NCI-H2171 treated with DMSO at 0.1 percent for 48 hours (cell line): Measurements from ENCODE around the gene ZBTB7C.
"Not testable (repeated sequence)": the region's sequence is repeated elsewhere in the genome, so short reads cannot be mapped to it uniquely, and the experiment has no call there.

ENCODE experiments used
- DNase-seq: peaks from one replicate; lab custom pipeline; 2025; lab: John Stamatoyannopoulos, UW

Gene ZBTB7C

DNA sequence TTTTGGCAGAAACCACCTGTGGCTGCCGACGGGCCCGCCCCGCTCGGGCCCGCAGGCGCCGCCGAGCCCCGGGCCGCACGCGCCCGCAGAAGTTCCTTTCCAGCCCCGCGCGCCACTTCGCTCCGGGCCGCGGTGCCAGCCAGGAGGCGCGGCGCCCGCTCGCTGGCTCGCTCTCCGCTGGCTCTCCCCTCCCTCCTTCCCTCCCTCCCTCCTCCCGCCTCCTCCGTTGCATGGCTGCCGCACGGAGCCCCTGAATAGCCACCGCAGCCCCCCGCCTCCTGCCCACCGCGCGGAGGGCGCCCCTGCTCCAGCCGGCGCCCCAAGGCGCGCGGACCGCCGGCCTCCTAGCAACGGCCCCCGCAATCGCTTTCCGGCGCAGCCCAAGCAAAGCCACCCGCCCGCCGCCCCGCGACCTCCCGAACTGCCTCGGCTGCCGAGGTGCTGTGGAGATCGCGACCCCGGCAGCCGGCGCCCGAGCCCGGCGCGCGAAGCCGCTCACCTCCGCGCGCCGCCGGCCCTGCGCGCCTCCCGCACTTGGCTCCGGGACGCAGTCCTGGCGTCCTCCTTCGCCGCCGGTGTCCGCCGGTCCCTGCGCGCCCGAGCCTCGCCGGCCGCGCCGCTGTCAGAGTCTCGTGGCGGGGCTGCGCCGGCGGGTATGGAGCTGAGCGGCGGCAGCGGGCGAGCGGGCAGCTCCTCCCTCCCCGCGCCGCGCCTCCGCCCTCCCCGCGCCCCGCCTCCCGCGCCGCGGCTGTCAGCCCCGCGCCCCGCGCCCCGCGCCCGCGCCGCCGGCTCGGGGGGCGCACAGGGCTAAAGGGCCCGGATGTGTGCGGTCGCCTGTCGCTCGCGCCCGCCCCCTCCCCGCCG is at the start of gene ZBTB7C:
Gene ZBTB7C, minus strand, starts transcription at position 657 of the 864 bp plus-strand sequence.
- peak; percentile 9 for DNase-seq

- DNase-seq: no peak
Observed at GRCh38 chr18:48456838-48457237, 47.7 kb upstream of the ZBTB7C start.

GRCh38 chr18:48455555-48456478 is 46.6 kb upstream of the ZBTB7C start:
- DNase-seq: no peak

GRCh38 chr18:48454261-48454757 is 45.1 kb upstream of the ZBTB7C start:
- DNase-seq: no peak

- no peak for DNase-seq
Observed at GRCh38 chr18:48453330-48454066, 44.3 kb upstream of the ZBTB7C start.

DNA sequence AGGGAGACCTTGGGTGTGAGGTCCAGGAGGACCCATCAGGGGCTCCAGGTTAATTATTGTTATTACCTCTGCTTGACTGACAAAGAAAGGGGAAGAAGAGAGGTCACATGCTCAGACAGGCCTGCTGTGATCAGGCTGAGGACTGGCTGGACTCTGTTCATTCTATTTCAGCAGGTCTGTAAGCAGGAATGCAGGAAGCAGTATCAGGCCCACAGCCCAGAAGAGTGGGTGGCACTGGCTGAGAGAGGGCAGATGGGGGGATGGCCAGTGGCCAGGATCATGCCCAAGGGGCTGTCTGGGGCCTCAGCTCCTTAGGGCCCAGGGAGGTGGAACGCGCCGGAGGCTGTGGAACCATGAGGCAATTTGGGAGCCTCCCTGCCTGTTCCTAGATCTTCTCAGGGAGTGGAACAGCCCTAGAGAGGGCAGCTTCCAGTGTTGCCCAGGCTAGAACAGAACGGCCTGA is 43.7 kb upstream of the ZBTB7C start:
- DNase-seq: no peak

DNA sequence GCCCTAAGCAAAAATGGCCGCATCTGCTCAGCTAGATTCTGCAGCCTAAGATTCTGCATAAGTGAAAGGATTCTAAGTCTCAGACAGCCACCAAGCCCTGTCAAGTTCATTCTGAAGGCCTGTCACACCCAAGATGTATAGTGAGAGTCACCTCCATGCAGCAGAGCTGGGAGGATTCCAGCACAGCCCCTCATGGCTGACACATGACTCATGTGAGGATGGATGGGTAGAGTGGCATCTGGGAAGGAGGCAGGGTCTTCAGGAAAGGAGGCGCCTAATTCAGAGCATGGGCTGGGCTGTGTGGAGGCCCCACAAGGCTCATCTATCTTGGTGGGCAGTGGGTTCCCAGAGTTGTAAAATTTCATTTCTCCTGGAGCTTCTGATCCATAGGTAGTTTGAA is 41.5 kb upstream of the ZBTB7C start:
- DNase-seq: no peak

DNA sequence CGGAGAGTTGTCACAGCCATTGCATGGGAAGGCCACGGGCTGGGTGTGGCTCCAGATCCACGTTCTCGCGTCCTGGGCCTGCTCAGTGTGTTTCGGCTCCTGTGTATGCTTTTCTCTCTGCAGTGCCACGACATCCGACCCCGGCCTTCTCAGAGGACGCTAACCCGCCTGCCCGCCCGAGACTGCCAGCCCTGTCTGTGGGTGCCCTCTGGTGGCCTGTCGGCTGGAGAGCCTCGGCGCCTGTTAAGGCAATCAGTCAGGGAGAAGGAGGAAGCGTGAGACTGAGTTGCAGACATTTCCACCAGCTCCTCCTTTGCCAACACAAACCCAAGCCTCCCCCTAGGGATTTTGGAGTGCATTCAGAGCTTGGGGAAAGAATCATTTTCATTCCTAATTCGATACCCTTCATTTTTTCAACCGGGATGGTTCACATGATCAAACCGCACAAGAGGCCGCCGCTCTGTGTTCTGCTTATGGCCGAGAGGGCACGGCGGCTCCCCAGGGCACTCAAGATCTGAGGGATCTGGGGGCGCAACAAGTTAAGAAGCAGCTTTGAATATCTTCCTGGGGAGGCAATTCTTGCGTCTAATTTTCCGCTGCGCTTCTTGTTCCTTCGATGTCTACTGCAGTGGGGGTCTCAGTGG is 37.5 kb upstream of the ZBTB7C start:
- peak; percentile 85 for DNase-seq

DNA sequence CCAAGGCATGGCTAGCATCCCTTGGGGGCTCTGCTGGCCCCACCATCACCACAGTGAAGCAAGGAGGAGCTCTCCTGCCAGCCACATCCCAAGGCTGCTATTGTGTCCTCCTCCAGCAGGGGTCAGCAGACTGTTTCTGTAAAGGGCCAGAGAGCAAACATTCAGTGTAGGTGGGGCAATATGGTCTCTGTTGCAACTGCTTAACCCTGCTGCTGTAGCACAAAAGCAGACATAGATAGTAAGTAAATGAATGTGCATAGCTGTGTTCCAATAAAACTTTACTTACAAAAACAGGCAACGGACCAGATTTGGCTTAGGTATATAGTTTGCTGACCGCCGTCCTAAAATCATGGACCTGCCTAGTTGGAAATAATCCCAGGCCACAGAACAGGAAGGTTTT is 36.4 kb upstream of the ZBTB7C start:
- peak; percentile 75 for DNase-seq

GRCh38 chr18:48442761-48443160 is 33.6 kb upstream of the ZBTB7C start:
- DNase-seq: no peak

GRCh38 chr18:48441405-48441881 is 32.3 kb upstream of the ZBTB7C start:
- DNase-seq: peak; percentile 35

GRCh38 chr18:48440924-48441323 is 31.7 kb upstream of the ZBTB7C start:
- no peak for DNase-seq

GRCh38 chr18:48436907-48437306 is 27.7 kb upstream of the ZBTB7C start:
- DNase-seq: no peak

- DNase-seq: not testable (repeated sequence)
Observed at GRCh38 chr18:48434382-48434781, 25.2 kb upstream of the ZBTB7C start.

DNA sequence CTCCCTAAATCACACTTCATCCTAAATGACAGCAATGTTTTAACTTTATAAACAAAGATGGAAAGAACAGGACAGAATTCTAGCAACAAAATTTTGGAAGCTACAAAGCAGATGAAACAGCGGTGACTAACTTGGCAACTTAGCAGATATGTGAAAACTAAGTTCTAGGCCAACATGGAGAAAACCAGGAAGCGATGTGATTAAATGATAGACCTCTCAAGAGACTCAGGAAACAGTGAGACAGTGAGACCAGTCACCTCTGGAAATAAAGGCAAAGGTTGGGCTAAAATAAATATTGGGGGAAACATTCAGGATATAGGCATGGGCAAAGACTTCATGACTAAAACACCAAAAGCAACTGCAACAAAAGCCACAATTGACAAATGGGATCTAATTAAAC is 24.4 kb upstream of the ZBTB7C start:
- no peak for DNase-seq

GRCh38 chr18:48430150-48430549 is 21.0 kb upstream of the ZBTB7C start:
- no peak for DNase-seq

- DNase-seq: peak; percentile 74
Observed at GRCh38 chr18:48428475-48429177, 19.4 kb upstream of the ZBTB7C start.

- DNase-seq: no peak
Observed at GRCh38 chr18:48422947-48423378, 13.8 kb upstream of the ZBTB7C start.

GRCh38 chr18:48419277-48420022 is 10.3 kb upstream of the ZBTB7C start:
- no peak for DNase-seq
